NCI-H748 (cell line): ENCODE data around the gene TESK2.
A peak's percentile ranks its signal among the peaks of the same experiment; 100 is the strongest.
"Not testable (repeated sequence)": the region's sequence is repeated elsewhere in the genome, so short reads cannot be mapped to it uniquely, and the experiment has no call there.

Experiments used
- DNase-seq: peaks from one replicate; lab custom pipeline; 2025; ENCODE audit not compliant: unreplicated experiment; lab: John Stamatoyannopoulos, UW

Gene TESK2

DNA sequence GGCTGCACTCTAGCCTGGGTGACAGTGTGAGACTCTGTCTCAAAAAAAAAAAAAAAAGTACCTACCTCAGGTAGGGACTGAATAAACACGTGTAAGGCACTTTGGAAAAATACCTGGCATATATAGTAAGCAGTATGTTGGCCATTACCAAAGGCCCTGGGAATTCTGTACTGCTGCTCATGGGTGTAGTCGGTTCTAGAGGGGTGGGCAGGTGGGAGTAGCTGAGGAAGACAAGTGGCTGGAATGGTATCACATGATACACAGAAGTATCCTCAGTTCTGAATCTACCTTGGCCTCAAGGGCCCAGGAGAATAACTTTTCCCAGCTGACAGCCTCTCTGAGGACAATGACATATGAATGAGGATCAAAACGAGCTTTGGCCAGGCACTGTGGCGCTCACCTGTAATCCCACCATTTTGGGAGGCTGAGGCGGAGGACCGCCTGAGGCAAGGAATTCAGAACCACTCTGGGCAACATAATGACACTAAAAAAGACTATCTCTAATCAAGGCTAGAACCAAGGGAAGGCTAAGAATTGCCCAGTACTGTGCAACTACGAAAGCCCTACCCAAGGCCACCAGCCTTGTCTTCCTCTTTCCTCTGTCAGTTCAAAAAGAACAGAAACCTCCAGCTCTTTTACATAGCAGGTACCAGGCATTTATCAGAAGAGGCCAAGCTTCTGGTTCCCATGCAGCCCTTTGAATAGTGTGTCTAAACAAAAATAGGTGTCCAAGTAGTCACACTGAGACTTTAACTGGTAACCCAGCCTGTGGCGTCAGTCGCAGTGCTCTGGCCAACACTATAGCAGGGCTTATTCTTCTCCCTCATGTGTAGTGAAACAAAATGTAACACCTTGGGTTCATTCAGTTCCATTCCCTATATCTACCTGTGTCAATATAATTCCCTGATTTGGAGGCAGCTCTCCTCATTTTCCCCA, 19.3 kb upstream of the TESK2 start:
- no peak for DNase-seq

DNA sequence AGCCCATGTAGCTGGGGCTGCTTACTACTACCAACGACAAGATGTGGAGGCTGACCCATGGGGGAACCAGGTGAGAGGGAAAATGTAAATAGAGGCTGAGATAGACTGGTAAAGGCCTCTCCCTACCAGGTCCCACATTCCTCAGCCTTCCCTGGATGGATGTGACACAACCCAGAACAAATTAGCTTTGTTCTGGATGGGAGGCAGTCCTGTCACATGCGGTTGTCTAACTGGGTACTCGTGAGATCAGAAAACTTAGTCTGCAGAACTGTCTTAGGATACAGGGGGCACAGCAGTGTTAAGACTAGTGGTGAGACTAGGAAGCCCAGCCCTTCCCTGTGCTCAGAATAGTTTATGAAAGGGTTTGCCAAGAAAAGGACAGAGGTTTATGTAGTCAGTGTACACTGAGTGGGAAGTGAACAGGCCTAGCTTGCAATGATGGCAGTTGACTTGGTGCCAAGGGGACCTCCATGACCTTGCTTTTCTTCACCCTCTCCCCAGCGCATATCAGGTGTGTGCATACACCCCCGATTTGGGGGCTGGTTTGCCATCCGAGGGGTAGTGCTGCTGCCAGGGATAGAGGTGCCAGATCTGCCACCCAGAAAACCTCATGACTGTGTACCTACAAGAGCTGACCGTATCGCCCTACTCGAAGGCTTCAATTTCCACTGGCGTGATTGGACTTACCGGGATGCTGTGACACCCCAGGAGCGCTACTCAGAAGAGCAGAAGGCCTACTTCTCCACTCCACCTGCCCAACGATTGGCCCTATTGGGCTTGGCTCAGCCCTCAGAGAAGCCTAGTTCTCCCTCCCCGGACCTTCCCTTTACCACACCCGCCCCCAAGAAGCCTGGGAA, 17.6 kb upstream of the TESK2 start:
- DNase-seq, result no peak

GRCh38 chr1:45507893-45508292, 16.9 kb upstream of the TESK2 start:
- DNase-seq, result no peak

- DNase-seq, result no peak
These were observed 16.2 kb upstream of the TESK2 start for GRCh38 chr1:45507195-45507594.

DNA sequence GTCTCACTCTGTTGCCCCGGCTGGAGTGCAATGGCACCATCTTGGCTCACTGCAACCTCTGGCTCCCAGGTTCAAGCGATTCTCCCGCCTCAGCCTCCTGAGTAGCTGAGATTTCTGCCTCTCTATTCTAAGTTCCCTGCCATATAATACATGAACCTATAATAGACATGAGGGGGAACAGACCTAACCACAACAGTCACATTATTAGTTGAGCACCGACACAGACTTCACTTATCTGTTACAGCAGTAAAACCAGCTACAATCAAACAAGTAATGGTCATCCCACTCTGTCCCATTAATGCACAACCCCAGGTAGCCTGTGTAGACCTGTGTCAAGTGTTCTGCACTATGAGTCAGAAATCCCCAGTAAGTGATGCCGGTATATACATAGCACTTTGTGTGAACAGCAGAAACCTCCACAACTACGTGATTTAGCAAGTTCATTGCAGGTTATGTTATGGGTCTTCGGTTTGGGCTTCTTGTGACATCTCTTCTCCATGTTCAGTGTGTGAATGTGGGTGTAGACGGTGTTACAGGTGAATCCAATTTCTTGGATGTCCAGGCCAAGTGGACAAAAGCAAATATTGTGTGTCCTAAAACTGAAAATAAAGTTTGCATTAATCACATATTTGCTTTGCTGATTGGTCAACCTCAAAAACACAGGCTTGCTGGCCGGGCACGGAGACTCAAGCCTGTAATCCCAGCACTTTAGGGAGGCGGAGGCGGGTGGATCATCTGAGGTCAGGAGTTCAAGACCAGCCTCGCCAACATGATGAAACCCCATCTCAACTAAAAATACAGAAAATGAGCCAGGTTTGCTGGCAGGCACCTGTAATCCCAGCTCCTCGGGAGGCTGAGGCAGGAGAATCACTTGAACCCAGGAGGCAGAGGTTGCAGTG, 12.7 kb upstream of the TESK2 start:
- DNase-seq, result no peak

DNA sequence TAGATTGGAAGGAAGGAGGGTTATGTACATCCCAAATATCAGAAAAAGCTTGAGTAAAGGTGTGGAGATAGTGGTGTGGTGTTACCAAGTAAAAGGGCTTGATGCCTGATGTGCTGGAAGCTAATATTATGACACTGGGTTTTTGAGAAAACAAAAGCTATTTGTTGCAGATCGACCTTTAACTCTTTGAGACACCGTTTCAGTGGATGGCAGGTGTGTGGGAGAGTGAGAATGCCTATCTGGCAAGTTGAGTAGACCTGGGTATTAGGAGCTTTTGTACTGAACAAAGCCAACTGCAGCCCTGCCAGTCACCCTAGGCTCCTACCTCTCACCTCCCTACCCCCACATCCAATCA, 10.5 kb upstream of the TESK2 start:
- no peak for DNase-seq

DNA sequence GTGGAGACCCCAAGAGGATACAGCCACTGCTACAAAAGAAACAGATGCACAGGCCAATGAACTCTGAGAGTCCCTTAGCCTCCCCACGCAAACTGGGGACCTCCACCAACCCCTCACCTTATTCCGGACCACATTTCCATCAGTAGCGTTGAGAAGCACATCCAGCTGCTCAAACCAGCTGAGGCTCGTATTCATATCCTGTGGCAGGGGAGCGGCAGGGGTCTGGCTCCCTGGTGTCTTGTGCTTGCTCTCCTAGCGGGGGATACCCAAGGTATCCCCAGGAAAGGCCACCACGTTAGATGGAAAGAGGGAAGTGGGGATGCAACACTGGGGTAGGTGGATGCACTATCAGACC, 8.4 kb upstream of the TESK2 start:
- DNase-seq, result peak; percentile 38

- DNase-seq, result no peak
These were observed 7.3 kb upstream of the TESK2 start for GRCh38 chr1:45498279-45498678.

DNA sequence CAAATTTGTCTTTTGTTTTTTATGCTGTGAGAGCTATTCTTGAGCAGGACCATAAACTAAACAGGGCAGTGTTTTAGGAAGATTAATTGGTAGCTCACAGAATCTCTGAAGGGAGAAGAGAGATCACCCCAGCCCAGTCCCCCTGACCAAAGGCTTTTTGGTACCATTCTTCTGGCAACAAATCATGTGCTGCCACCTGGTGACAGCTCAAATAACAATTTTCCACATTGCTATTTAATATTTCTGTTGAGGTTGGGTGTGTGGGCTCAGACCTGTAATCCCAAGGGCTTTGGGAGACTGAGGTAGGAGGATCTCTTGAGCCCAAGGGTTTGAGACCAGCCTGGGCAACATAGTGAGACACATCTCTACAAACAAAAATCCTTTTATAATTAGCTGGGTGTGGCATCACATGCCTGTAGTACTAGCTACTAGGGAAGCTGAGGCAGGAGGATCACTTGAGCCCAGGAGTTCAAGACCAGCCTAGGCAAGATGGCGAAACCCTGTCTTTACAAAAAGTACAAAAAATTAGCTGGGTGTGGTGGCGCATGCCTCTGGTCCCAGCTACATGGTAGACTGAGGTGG, 2.2 kb upstream of the TESK2 start:
- DNase-seq, result peak; percentile 70

GRCh38 chr1:45492691-45493090, 1.7 kb upstream of the TESK2 start:
- no peak for DNase-seq

GRCh38 chr1:45491487-45492260, 711 bp upstream of the TESK2 start:
- no peak for DNase-seq

DNA sequence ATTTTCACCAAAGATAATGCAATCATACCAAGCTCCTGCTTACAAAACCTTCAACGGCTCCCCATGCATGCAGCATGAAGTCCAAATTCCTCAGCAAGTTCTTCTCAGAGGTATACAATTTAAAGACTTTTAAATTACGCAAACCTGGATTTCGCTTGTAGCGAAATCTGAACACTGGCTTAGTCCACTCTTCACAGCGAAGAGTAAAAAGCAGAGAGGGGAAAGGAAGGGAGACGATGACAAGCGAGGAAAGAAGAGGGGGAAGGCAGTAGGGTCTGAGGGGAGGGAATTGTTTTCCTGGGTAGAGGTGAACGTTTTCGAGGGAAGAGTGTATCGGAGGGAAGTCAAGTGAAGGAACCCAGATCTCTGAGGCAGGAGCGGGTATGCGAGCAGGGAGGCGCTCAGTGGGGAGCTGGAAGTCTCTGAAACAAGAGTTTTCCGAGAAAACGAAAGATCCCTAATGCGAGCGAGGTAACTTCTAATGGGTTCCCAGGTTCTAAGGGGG, 790 bp downstream of the TESK2 start:
- DNase-seq, result peak; percentile 53

- not testable (repeated sequence) for DNase-seq
These were observed 1.6 kb downstream of the TESK2 start for GRCh38 chr1:45489379-45489778.

- DNase-seq, result no peak
These were observed 2.1 kb downstream of the TESK2 start for GRCh38 chr1:45488666-45489377.

DNA sequence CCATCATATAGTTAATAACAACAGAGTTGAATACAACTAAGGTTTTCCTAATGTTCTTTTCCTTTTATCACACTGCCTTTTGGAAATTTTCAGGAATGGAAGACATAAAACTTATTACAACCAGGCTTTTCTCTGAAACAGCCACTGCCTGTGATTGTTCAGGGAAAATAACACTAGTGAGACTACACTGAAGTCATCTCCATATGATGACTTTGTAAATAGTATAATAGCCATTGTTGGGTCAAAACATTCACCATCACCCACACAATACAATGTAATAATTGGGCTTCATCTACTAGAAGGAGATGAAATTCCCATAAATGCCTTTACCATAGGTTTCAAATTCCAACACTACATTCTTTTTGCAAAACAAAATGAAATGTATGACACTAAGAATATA, 5.0 kb downstream of the TESK2 start:
- no peak for DNase-seq

- DNase-seq, result no peak
These were observed 11.8 kb downstream of the TESK2 start for GRCh38 chr1:45479039-45479748.

DNA sequence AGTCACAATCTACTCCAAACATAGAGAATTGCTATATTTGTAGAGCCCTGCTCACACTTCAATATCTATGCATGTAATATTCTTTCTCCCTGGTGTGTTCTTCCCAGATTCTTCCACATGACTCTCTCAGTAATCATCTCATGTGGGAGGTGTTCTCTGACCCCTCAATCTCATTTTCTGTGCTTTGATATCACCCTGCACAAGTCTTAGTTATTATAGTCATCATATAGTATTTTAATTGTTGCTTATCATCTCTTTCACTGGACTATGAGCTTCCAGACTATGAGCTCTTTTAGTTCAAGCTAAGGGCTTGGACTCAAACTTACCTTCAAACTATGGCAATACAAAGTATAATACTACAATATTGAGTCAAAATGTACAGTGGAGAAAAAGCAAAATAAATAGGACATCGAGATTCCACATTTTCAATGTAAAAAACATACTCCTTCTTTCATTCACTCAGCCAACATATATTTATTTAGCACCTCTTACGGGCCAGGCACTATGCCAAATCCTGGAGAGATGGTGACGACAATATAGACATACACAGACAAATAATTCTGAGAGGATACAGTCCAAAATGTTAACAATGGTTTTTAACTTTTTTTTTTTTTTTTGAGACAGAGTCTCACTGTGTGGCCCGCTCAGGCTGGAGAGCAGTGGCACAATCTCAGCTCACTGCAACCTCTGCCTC, 12.7 kb downstream of the TESK2 start:
- peak; percentile 18 for DNase-seq

- DNase-seq, result peak; percentile 45
These were observed 13.3 kb downstream of the TESK2 start for GRCh38 chr1:45477646-45478045.
